GM12878 (cell line): Measurements from ENCODE around the gene TPRG1. TPM values are rescaled to one million over a fixed set of nuclear protein-coding genes. Genes with fewer than 3 reads are reported as not detected.

ENCODE experiments used
- ATAC-seq: fragments of 200-7000 bp; cut with Tn5 transposase; 3 replicates; pipeline ENCODE4 v1.9.1; 2020; ENCODE audit warnings: mild to moderate bottlenecking, moderate library complexity
- BruUV-seq: library from RNA; stranded (reverse); fragments of 400-500 nt; replicated peaks from 2 replicates; lab custom pipeline; 2021; lab: Mats Ljungman, UMichigan
- CTCF ChIA-PET: fragments of 300-600 bp; sonication (Branson Sonifier 250); formaldehyde crosslinking; extraction: SDS; loops from one replicate; lab custom pipeline; 2021; ENCODE audit warnings: inconsistent platforms; lab: Yijun Ruan, JAX
- POLR2A ChIA-PET: fragments of 350-600 bp; formaldehyde crosslinking; extraction: SDS; loops from one replicate; lab custom pipeline; 2021; ENCODE audit warnings: inconsistent platforms; lab: Charles Lee
- RAD21 ChIA-PET: fragments of 300-600 bp; sonication (Branson Sonifier 250); formaldehyde crosslinking; loops from one replicate; lab custom pipeline; 2023; ENCODE audit warnings: antibody characterized with exemption; ENCODE audit not compliant: unreplicated experiment; lab: Charles Lee
- SMC1A ChIA-PET: fragments of 300-600 bp; sonication (Branson Sonifier 250); formaldehyde crosslinking; loops from one replicate; lab custom pipeline; 2023; ENCODE audit not compliant: unreplicated experiment, uncharacterized antibody; lab: Charles Lee
- DNase-seq: peaks from one replicate; pipeline ENCODE4 v3.0.0-alpha.2; 2011; ENCODE audit warnings: low read depth, low spot score
- FAIRE-seq: peaks from 3 replicates; lab custom pipeline; 2011; peaks lifted over from hg19 to GRCh38; lab: Jason Lieb, UNC
- H2AFZ ChIP-seq: 2 replicates; pipeline ENCODE4 v1.6.0; 2011; ENCODE audit warnings: low read depth, low read length, control low read depth; ENCODE audit not compliant: control insufficient read depth
- H3K27ac ChIP-seq: 2 replicates; pipeline ENCODE4 v1.5.1; 2011; ENCODE audit warnings: control low read depth; ENCODE audit not compliant: control insufficient read depth, insufficient read depth
- H3K27me3 ChIP-seq, 2 experiments: replicated peaks in 1 of 2; 2 replicates each; pipeline versions ENCODE4 v1.6.0 to v1.6.1; 2011; ENCODE audit warnings: low read length in 1 of 2; ENCODE audit not compliant: control insufficient read depth in 2 of 2, insufficient read depth in 2 of 2
- H3K36me3 ChIP-seq, 2 experiments: 2 replicates each; pipeline ENCODE4 v1.5.1; 2011; ENCODE audit warnings: low read length in 1 of 2; ENCODE audit not compliant: control insufficient read depth in 2 of 2, insufficient read depth in 2 of 2
- H3K4me1 ChIP-seq: 2 replicates; pipeline ENCODE4 v1.6.1; 2011; ENCODE audit warnings: mild to moderate bottlenecking, low read length, moderate library complexity, mixed read lengths; ENCODE audit not compliant: control insufficient read depth, insufficient read depth
- H3K4me2 ChIP-seq: 2 replicates; pipeline ENCODE4 v1.6.0; 2011; ENCODE audit warnings: control low read depth; ENCODE audit not compliant: control insufficient read depth, insufficient read depth
- H3K4me3 ChIP-seq: fragments of 200-600 bp; sonication (generic); 2 replicates; pipeline ENCODE4 v1.5.1; 2016
- H3K79me2 ChIP-seq: 2 replicates; pipeline ENCODE4 v1.6.0; 2011; ENCODE audit warnings: low read length; ENCODE audit not compliant: control insufficient read depth, insufficient read depth
- H3K9ac ChIP-seq: 2 replicates; pipeline ENCODE4 v1.8.0; 2011; ENCODE audit warnings: low read length, control low read depth, mixed read lengths; ENCODE audit not compliant: control insufficient read depth, insufficient read depth
- H3K9me3 ChIP-seq: replicated peaks from 3 replicates; pipeline ENCODE4 v1.5.1; 2011; ENCODE audit warnings: mild to moderate bottlenecking, low read length; ENCODE audit not compliant: control insufficient read depth, insufficient read depth
- H4K20me1 ChIP-seq: 2 replicates; pipeline ENCODE4 v1.6.0; 2011; ENCODE audit not compliant: control insufficient read depth, insufficient read depth
- BHLHE40 ChIP-seq, 2 experiments: fragments of 450-650 bp in 1 of 2; IDR thresholded peaks; 2 replicates each; pipeline ENCODE4 v1.6.1; 2011 to 2017; ENCODE audit warnings: low read depth in 2 of 2, borderline replicate concordance in 1 of 2, improper control_type of control experiment in 1 of 2, low read length in 1 of 2, mild to moderate bottlenecking in 1 of 2
- CBFB ChIP-seq: IDR thresholded peaks from 2 replicates; pipeline ENCODE4 v1.6.1; 2016; ENCODE audit warnings: antibody characterized with exemption, low read depth
- CEBPZ ChIP-seq: fragments of 150-350 bp; IDR thresholded peaks from 2 replicates; pipeline ENCODE4 v1.6.1; 2016; ENCODE audit warnings: low read depth, low read length
- ESRRA ChIP-seq: IDR thresholded peaks from 2 replicates; pipeline ENCODE4 v1.6.1; 2012; ENCODE audit warnings: mild to moderate bottlenecking, low read length, improper control_type of control experiment
- HDAC6 ChIP-seq: fragments of 200-600 bp; sonication (generic); IDR thresholded peaks from one replicate; pipeline ENCODE4 v1.8.0; 2017; ENCODE audit warnings: antibody characterized with exemption; ENCODE audit not compliant: unreplicated experiment
- NFYB ChIP-seq: IDR thresholded peaks from 2 replicates; pipeline ENCODE4 v1.6.1; 2011; ENCODE audit warnings: low read depth, mild to moderate bottlenecking, low read length, improper control_type of control experiment, moderate library complexity; ENCODE audit not compliant: insufficient read depth
- NKRF ChIP-seq: fragments of 450-650 bp; conservative IDR thresholded peaks from 2 replicates; pipeline ENCODE4 v1.6.1; 2017; ENCODE audit warnings: mild to moderate bottlenecking, moderate library complexity
- NR2C1 ChIP-seq: fragments of 450-650 bp; IDR thresholded peaks from 2 replicates; pipeline ENCODE4 v1.6.1; 2017; ENCODE audit warnings: antibody characterized with exemption, mild to moderate bottlenecking, moderate library complexity
- SIN3A ChIP-seq: IDR thresholded peaks from 2 replicates; pipeline ENCODE4 v1.6.1; 2012; ENCODE audit warnings: low read depth, low read length, improper control_type of control experiment
- SIX5 ChIP-seq: IDR thresholded peaks from 2 replicates; pipeline ENCODE4 v1.6.1; 2011; ENCODE audit warnings: mild to moderate bottlenecking, low read depth, low read length, moderate library complexity; ENCODE audit not compliant: severe bottlenecking
- USF1 ChIP-seq: IDR thresholded peaks from 2 replicates; pipeline ENCODE4 v1.6.1; 2011; ENCODE audit warnings: borderline replicate concordance, low read depth, mild to moderate bottlenecking, moderate library complexity, mixed read lengths, low read length; ENCODE audit not compliant: insufficient read depth; ENCODE audit errors: extremely low read length
- ZBTB40 ChIP-seq: fragments of 450-650 bp; IDR thresholded peaks from 2 replicates; pipeline ENCODE4 v1.6.1; 2016; ENCODE audit warnings: mild to moderate bottlenecking, moderate library complexity, borderline replicate concordance
- WGBS: methylation state at CpG from one replicate; pipeline ENCODE4 v1.1.6; 2016; ENCODE audit warnings: low lambda C conversion rate; ENCODE audit not compliant: insufficient replicate concordance, insufficient coverage; ENCODE audit errors: missing lambda C conversion rate; 5-methylcytosine and 5-hydroxymethylcytosine counted together
- in situ Hi-C: fragments of 300-500 bp; cut with MboI; formaldehyde crosslinking; loops from 9 replicates; pipeline ENCODE4 v1.14.3; 2018; ENCODE audit warnings: mixed read lengths
- intact Hi-C: fragments of 100-400 bp; cut with micrococcal nuclease; formaldehyde crosslinking; loops from one replicate; pipeline ENCODE4 v1.14.2; 2022; ENCODE audit not compliant: unreplicated experiment
- polyA plus RNA-seq, 11 experiments: library from polyadenylated mRNA; depleted of rRNA in 4 of 11; unstranded in 6 of 11; stranded (reverse) in 5 of 11; fragments of >200 nt; fragmentation: Nextera tagmentation in 4 of 11; fragmentation: Illumina TruSeq in 1 of 11; extraction: Ambion mirVana in 4 of 11; extraction: Trizol in 1 of 11; gene quantifications; 1 replicate in 1 of 11; 2 replicates in 10 of 11; pipeline versions ENCODE4 v1.2.1 to v1.2.3, GENCODE V29; 2011 to 2016; ENCODE audit warnings: inconsistent platforms in 2 of 11, missing spikeins in 2 of 11, low read depth in 1 of 11
- total RNA-seq, 4 experiments: library from RNA; depleted of rRNA in 3 of 4; stranded (reverse); fragments of >200 nt in 3 of 4; fragmentation: Illumina TruSeq in 1 of 4; extraction: Trizol in 1 of 4; gene quantifications; 2 replicates each; pipeline versions ENCODE4 v1.2.1 to v1.2.3, GENCODE V29; 2013 to 2021

The TPRG1 gene
- total and polyA plus RNA-seq, 10 of the 15 experiments (the other 5 are each of a cell fraction or from before 2014, with no cell fraction given) = 0.26 to 30.7 (median 3.6) TPM

- no peak for TF ChIP-seq NFYB
These were observed 40.9 kb downstream of the TPRG1 start (continued) for GRCh38 chr3:189212681-189213080.

- H3K27ac ChIP-seq = no peak overlapping the region
- FAIRE-seq (no peak), ATAC-seq (no peak), DNase-seq (no peak)
- ChIA-PET SMC1A (no interaction called here), POLR2A (no interaction called here), RAD21 (no interaction called here), CTCF (no interaction called here)
- no peaks in the 10 kb centered on the region for H3K36me3 ChIP-seq
- no peak overlapping the region for H3K4me3 ChIP-seq
- BruUV-seq = no TSS peak
- in situ Hi-C loops = no loop called here
- H2AFZ ChIP-seq = no peak overlapping the region
- H3K9ac ChIP-seq = no peak overlapping the region
- intact Hi-C loops = no loop called here
- no peaks in the 10 kb centered on the region for H3K9me3 ChIP-seq
- no peaks in the 10 kb centered on the region for H3K79me2 ChIP-seq
- no peaks in the 10 kb centered on the region for H3K4me1 ChIP-seq
- no peak overlapping the region for H3K4me2 ChIP-seq
- 39% methylated on average over 1 of the region's 1 CpG for WGBS
- H4K20me1 ChIP-seq = no peaks in the 10 kb centered on the region
- H3K27me3 ChIP-seq = no peaks in the 10 kb centered on the region
- TF ChIP-seq SIX5 = no peak
- no peak for TF ChIP-seq BHLHE40 (IDR thresholded peaks at IDR 0.05; ENCODE audit: borderline replicate concordance in 1 of 2, low read depth in 2 of 2, low read length in 1 of 2)
- no peak for TF ChIP-seq NR2C1
- no peak for TF ChIP-seq ZBTB40
- no peak for TF ChIP-seq CBFB
- no peak for TF ChIP-seq CEBPZ
- no peak for TF ChIP-seq NKRF
- TF ChIP-seq USF1 = no peak
- no peak for TF ChIP-seq HDAC6
- TF ChIP-seq ESRRA = no peak
- no peak for TF ChIP-seq SIN3A
These were observed 42.9 kb downstream of the TPRG1 start for GRCh38 chr3:189214651-189215050.
